Kidney capillary endothelial cell (primary cell): ENCODE results near the gene ATP1A3.
A peak's percentile ranks its signal among the peaks of the same experiment; 100 is the strongest.
"Not testable (repeated sequence)": the region's sequence is repeated elsewhere in the genome, so short reads cannot be mapped to it uniquely, and the experiment has no call there.

ENCODE experiments used
- DNase-seq: peaks from one replicate; pipeline ENCODE4 v3.0.0-alpha.2; 2018; ENCODE audit warnings: low spot score

ATP1A3 gene

GRCh38 chr19:42010245-42011126 is 16.5 kb upstream of the ATP1A3 start:
- DNase-seq, result no peak

GRCh38 chr19:42006569-42006968 is 12.5 kb upstream of the ATP1A3 start:
- DNase-seq, result no peak

GRCh38 chr19:42005504-42005903 is 11.5 kb upstream of the ATP1A3 start:
- no peak for DNase-seq

- DNase-seq, result no peak
Observed at GRCh38 chr19:42003506-42004294, 9.7 kb upstream of the ATP1A3 start.

- no peak for DNase-seq
Observed at GRCh38 chr19:41999878-42000208, 5.8 kb upstream of the ATP1A3 start.

- no peak for DNase-seq
Observed at GRCh38 chr19:41999071-41999877, 5.2 kb upstream of the ATP1A3 start.

- DNase-seq, result peak; percentile 10
Observed at GRCh38 chr19:41998246-41999020, 4.4 kb upstream of the ATP1A3 start.

GRCh38 chr19:41997851-41998229 is 3.8 kb upstream of the ATP1A3 start:
- DNase-seq, result no peak

- DNase-seq, result peak; percentile 11
Observed at GRCh38 chr19:41997121-41997850, 3.3 kb upstream of the ATP1A3 start.

GRCh38 chr19:41995959-41996797 is 2.1 kb upstream of the ATP1A3 start:
- DNase-seq, result no peak

- no peak for DNase-seq
Observed at GRCh38 chr19:41994994-41995958, 1.2 kb upstream of the ATP1A3 start.

GRCh38 chr19:41994521-41994971 is 516 bp upstream of the ATP1A3 start:
- DNase-seq, result no peak

- not testable (repeated sequence) for DNase-seq
Observed at GRCh38 chr19:41991925-41992569, 2.0 kb downstream of the ATP1A3 start.

- DNase-seq, result no peak
Observed at GRCh38 chr19:41991025-41991424, 3.0 kb downstream of the ATP1A3 start.

GRCh38 chr19:41990615-41991014 is 3.4 kb downstream of the ATP1A3 start:
- no peak for DNase-seq

GRCh38 chr19:41990028-41990427 is 4.0 kb downstream of the ATP1A3 start:
- no peak for DNase-seq

- no peak for DNase-seq
Observed at GRCh38 chr19:41988947-41989346, 5.1 kb downstream of the ATP1A3 start.

- DNase-seq, result no peak
Observed at GRCh38 chr19:41987141-41987860, 6.7 kb downstream of the ATP1A3 start.
